GM18873 (cell line): ENCODE results near the gene NT5C1B.
"Not testable (repeated sequence)": the region's sequence is repeated elsewhere in the genome, so short reads cannot be mapped to it uniquely, and the experiment has no call there.

Source experiments
- ATAC-seq: cut with Tn5 transposase; IDR thresholded peaks from one replicate; pipeline ENCODE4 v1.9.1; 2021; ENCODE audit warnings: mild to moderate bottlenecking, moderate library complexity, moderate number of reproducible peaks; ENCODE audit not compliant: unreplicated experiment, low FRiP score

NT5C1B gene

GRCh38 chr2:18589354-18589753 lies at the start of gene NT5C1B:
Gene NT5C1B (minus strand): TSS chr2:18589569. CDS start chr2:18589468, 101 bp downstream.
- no peak for ATAC-seq

- ATAC-seq, result no peak
These were observed 47.8 kb upstream of the NT5C1B start for GRCh38 chr2:18637196-18637595.

- ATAC-seq, result not testable (repeated sequence)
These were observed 43.3 kb upstream of the NT5C1B start for GRCh38 chr2:18632699-18633098.

GRCh38 chr2:18630941-18631340 lies 41.6 kb upstream of the NT5C1B start:
- ATAC-seq, result no peak

- ATAC-seq, result no peak
These were observed 41.2 kb upstream of the NT5C1B start for GRCh38 chr2:18630541-18630940.

GRCh38 chr2:18630101-18630500 lies 40.7 kb upstream of the NT5C1B start:
- ATAC-seq, result no peak

GRCh38 chr2:18626958-18627650 lies 37.7 kb upstream of the NT5C1B start:
- ATAC-seq, result no peak

GRCh38 chr2:18626256-18626668 lies 36.9 kb upstream of the NT5C1B start:
- ATAC-seq, result no peak

GRCh38 chr2:18625563-18625962 lies 36.2 kb upstream of the NT5C1B start:
- ATAC-seq, result no peak

GRCh38 chr2:18623782-18624181 lies 34.4 kb upstream of the NT5C1B start:
- ATAC-seq, result no peak

- no peak for ATAC-seq
These were observed 31.7 kb upstream of the NT5C1B start for GRCh38 chr2:18620867-18621632.

- no peak for ATAC-seq
These were observed 29.7 kb upstream of the NT5C1B start for GRCh38 chr2:18619091-18619490.

GRCh38 chr2:18614041-18614440 lies 24.7 kb upstream of the NT5C1B start:
- ATAC-seq, result no peak

- no peak for ATAC-seq
These were observed 22.8 kb upstream of the NT5C1B start for GRCh38 chr2:18612133-18612532.

- no peak for ATAC-seq
These were observed 22.2 kb upstream of the NT5C1B start for GRCh38 chr2:18611604-18612003.

GRCh38 chr2:18611184-18611583 lies 21.8 kb upstream of the NT5C1B start:
- ATAC-seq, result no peak

GRCh38 chr2:18610651-18611050 lies 21.3 kb upstream of the NT5C1B start:
- ATAC-seq, result no peak

GRCh38 chr2:18610090-18610489 lies 20.7 kb upstream of the NT5C1B start:
- no peak for ATAC-seq

- no peak for ATAC-seq
These were observed 15.7 kb upstream of the NT5C1B start for GRCh38 chr2:18605115-18605514.

GRCh38 chr2:18604531-18604885 lies 15.1 kb upstream of the NT5C1B start:
- no peak for ATAC-seq

GRCh38 chr2:18603854-18604530 lies 14.6 kb upstream of the NT5C1B start:
- no peak for ATAC-seq
